NCI-H2029 treated with DMSO at 0.1 percent for 48 hours (cell line): ENCODE results near the gene TSSK1B.
"Not testable (repeated sequence)": the region's sequence is repeated elsewhere in the genome, so short reads cannot be mapped to it uniquely, and the experiment has no call there.

Experiments
- DNase-seq: peaks from one replicate; lab custom pipeline; 2025; lab: John Stamatoyannopoulos, UW

Gene TSSK1B

GRCh38 chr5:113397986-113398385 lies 36.8 kb downstream of the TSSK1B start:
- not testable (repeated sequence) for DNase-seq

GRCh38 chr5:113397046-113397445 lies 37.7 kb downstream of the TSSK1B start:
- DNase-seq, result no peak

GRCh38 chr5:113394658-113395057 lies 40.1 kb downstream of the TSSK1B start:
- DNase-seq, result no peak

GRCh38 chr5:113390224-113390623 lies 44.6 kb downstream of the TSSK1B start:
- no peak for DNase-seq

DNA sequence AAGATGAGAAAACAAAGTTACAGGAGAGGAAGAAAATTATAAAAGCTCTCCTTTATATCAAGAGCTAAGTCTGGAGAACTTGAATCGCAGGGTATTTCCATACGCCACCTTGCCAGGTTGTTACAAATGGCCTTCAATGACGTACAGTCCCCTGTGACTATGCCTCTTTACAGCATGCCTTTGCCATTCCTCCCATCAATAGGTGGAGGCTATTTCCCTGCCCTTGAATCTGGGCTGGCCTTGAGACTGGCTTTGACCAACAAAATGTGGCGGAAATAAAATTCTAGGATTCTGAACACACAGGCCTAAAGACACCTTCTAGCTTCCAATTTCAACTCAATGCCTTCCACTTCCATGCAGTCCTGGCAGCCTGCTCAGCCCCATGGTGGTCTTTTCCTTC lies 45.7 kb downstream of the TSSK1B start:
- no peak for DNase-seq

DNA sequence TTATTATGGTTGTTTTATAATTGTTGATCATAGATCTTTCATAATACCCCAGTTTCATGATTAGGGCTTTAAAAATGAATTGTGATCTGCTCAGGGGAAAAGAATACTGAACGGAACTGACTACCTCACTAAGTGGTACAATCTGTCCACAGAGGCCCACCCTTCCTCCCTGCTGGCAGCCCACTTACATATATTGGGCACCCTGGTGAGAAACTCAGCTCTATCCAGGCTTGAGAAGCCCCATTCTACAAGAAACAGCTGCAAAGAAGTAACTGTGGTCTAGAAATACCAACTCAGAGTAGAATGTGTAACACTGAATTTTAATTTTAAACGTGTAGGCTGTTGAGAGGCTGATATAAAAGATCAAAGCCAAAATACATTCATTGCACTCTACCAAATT lies 46.9 kb downstream of the TSSK1B start:
- DNase-seq, result no peak

- DNase-seq, result no peak
Measured at GRCh38 chr5:113384782-113385285, 50.0 kb downstream of the TSSK1B start.

- no peak for DNase-seq
Measured at GRCh38 chr5:113382731-113383130, 52.1 kb downstream of the TSSK1B start.
